HEK293 (cell line): ENCODE results near the gene PRPF8.
A peak's percentile ranks its signal among the peaks of the same experiment; 100 is the strongest.

Source experiments
- BCL11A ChIP-seq: fragments of 450-650 bp; formaldehyde crosslinking; IDR thresholded peaks from 2 replicates; pipeline ENCODE4 v1.5.1; 2016; ENCODE audit warnings: low read depth, missing biosample characterization, missing genetic modification characterization
- BCL11B ChIP-seq: fragments of 450-650 bp; formaldehyde crosslinking; IDR thresholded peaks from 2 replicates; pipeline ENCODE4 v1.5.1; 2016; ENCODE audit warnings: low read depth, missing biosample characterization, missing genetic modification characterization
- GLIS1 ChIP-seq: fragments of 450-650 bp; formaldehyde crosslinking; IDR thresholded peaks from 2 replicates; pipeline ENCODE4 v1.5.1; 2016; ENCODE audit warnings: missing biosample characterization, missing genetic modification characterization
- GLIS2 ChIP-seq: fragments of 450-650 bp; formaldehyde crosslinking; IDR thresholded peaks from 2 replicates; pipeline ENCODE4 v1.5.1; 2016; ENCODE audit warnings: missing biosample characterization, missing genetic modification characterization
- HOXC10 ChIP-seq: sonication (generic); formaldehyde crosslinking; IDR thresholded peaks from 2 replicates; pipeline ENCODE4 v1.8.1; 2023; ENCODE audit warnings: mild to moderate bottlenecking, missing genetic modification reagents
- HOXD13 ChIP-seq: sonication (generic); formaldehyde crosslinking; IDR thresholded peaks from 2 replicates; pipeline ENCODE4 v1.8.0; 2022; ENCODE audit warnings: missing genetic modification reagents, borderline replicate concordance
- KLF1 ChIP-seq: fragments of 450-650 bp; formaldehyde crosslinking; IDR thresholded peaks from 2 replicates; pipeline ENCODE4 v1.5.1; 2016; ENCODE audit warnings: missing biosample characterization, missing genetic modification characterization
- KLF16 ChIP-seq: fragments of 450-650 bp; formaldehyde crosslinking; IDR thresholded peaks from 2 replicates; pipeline ENCODE4 v1.5.1; 2017; ENCODE audit warnings: missing biosample characterization, missing genetic modification characterization
- KLF7 ChIP-seq: fragments of 450-650 bp; formaldehyde crosslinking; IDR thresholded peaks from 2 replicates; pipeline ENCODE4 v1.5.1; 2016; ENCODE audit warnings: missing biosample characterization, missing genetic modification characterization, borderline replicate concordance
- MEIS1 ChIP-seq: sonication (generic); formaldehyde crosslinking; IDR thresholded peaks from 2 replicates; pipeline ENCODE4 v1.8.1; 2022; ENCODE audit warnings: missing genetic modification reagents, mild to moderate bottlenecking, borderline replicate concordance
- RBAK ChIP-seq: fragments of 450-650 bp; formaldehyde crosslinking; IDR thresholded peaks from 2 replicates; pipeline ENCODE4 v1.5.1; 2016; ENCODE audit warnings: missing biosample characterization, missing genetic modification characterization
- SP7 ChIP-seq: fragments of 450-650 bp; formaldehyde crosslinking; IDR thresholded peaks from 2 replicates; pipeline ENCODE4 v1.5.1; 2016; ENCODE audit warnings: missing biosample characterization, missing genetic modification characterization
- WT1 ChIP-seq: fragments of 450-650 bp; formaldehyde crosslinking; IDR thresholded peaks from 2 replicates; pipeline ENCODE4 v1.5.1; 2016; ENCODE audit warnings: missing biosample characterization, missing genetic modification characterization
- ZFHX2 ChIP-seq: fragments of 450-650 bp; formaldehyde crosslinking; conservative IDR thresholded peaks from 2 replicates; pipeline ENCODE4 v1.5.1; 2016; ENCODE audit warnings: missing biosample characterization, missing genetic modification characterization
- ZNF112 ChIP-seq: fragments of 450-650 bp; formaldehyde crosslinking; IDR thresholded peaks from 2 replicates; pipeline ENCODE4 v1.5.0; 2017; ENCODE audit warnings: missing biosample characterization, missing genetic modification characterization
- ZNF138 ChIP-seq: fragments of 450-650 bp; formaldehyde crosslinking; IDR thresholded peaks from 2 replicates; pipeline ENCODE4 v1.5.1; 2016; ENCODE audit warnings: missing biosample characterization, missing genetic modification characterization, borderline replicate concordance
- ZNF23 ChIP-seq: fragments of 450-650 bp; formaldehyde crosslinking; IDR thresholded peaks from 2 replicates; pipeline ENCODE4 v1.5.1; 2016; ENCODE audit warnings: missing biosample characterization, missing genetic modification characterization, borderline replicate concordance
- ZNF266 ChIP-seq: fragments of 450-650 bp; formaldehyde crosslinking; IDR thresholded peaks from 2 replicates; pipeline ENCODE4 v1.5.1; 2016; ENCODE audit warnings: missing biosample characterization, missing genetic modification characterization, low read depth
- ZNF341 ChIP-seq: fragments of 450-650 bp; formaldehyde crosslinking; IDR thresholded peaks from 2 replicates; pipeline ENCODE4; 2016; ENCODE audit warnings: low read depth, missing biosample characterization, missing genetic modification characterization
- ZNF48 ChIP-seq: fragments of 450-650 bp; formaldehyde crosslinking; IDR thresholded peaks from 2 replicates; pipeline ENCODE4 v1.5.1; 2016; ENCODE audit warnings: missing biosample characterization, missing genetic modification characterization
- ZNF521 ChIP-seq: fragments of 450-650 bp; formaldehyde crosslinking; IDR thresholded peaks from 2 replicates; pipeline ENCODE4 v1.5.1; 2017; ENCODE audit warnings: missing biosample characterization, mild to moderate bottlenecking, missing genetic modification characterization
- ZNF529 ChIP-seq: fragments of 450-650 bp; formaldehyde crosslinking; IDR thresholded peaks from 2 replicates; pipeline ENCODE4 v1.5.1; 2017; ENCODE audit warnings: missing genetic modification characterization, missing biosample characterization; ENCODE audit not compliant: insufficient replicate concordance
- ZNF561 ChIP-seq: fragments of 450-650 bp; IDR thresholded peaks from 2 replicates; pipeline ENCODE4 v1.5.1; 2018; ENCODE audit warnings: missing biosample characterization, missing genetic modification characterization, borderline replicate concordance
- ZNF654 ChIP-seq: fragments of 450-650 bp; formaldehyde crosslinking; IDR thresholded peaks from 2 replicates; pipeline ENCODE4 v1.5.1; 2016; ENCODE audit warnings: low read depth, missing biosample characterization, missing genetic modification characterization
- ZNF660 ChIP-seq: fragments of 450-650 bp; IDR thresholded peaks from 2 replicates; pipeline ENCODE4 v1.5.1; 2018; ENCODE audit warnings: missing biosample characterization, mild to moderate bottlenecking, missing genetic modification characterization
- ZNF670 ChIP-seq: fragments of 450-650 bp; formaldehyde crosslinking; IDR thresholded peaks from 2 replicates; pipeline ENCODE4 v1.5.1; 2016; ENCODE audit warnings: missing biosample characterization, missing genetic modification characterization, low read depth
- TF ChIP-seq, protein P1 (sequence below): fragments of 450-650 bp; formaldehyde crosslinking; IDR thresholded peaks from 2 replicates; pipeline ENCODE4 v1.5.1; 2016; ENCODE audit warnings: missing biosample characterization, missing genetic modification characterization
- TF ChIP-seq, protein P2 (sequence below): fragments of 450-650 bp; formaldehyde crosslinking; IDR thresholded peaks from 2 replicates; pipeline ENCODE4 v1.5.1; 2016; ENCODE audit warnings: missing biosample characterization, missing genetic modification characterization
- TF ChIP-seq, protein P3 (sequence below): fragments of 450-650 bp; formaldehyde crosslinking; IDR thresholded peaks from 2 replicates; pipeline ENCODE4 v1.5.1; 2017; ENCODE audit warnings: missing biosample characterization, missing genetic modification characterization
- TF ChIP-seq, protein P4 (sequence below): fragments of 450-650 bp; formaldehyde crosslinking; IDR thresholded peaks from 2 replicates; pipeline ENCODE4 v1.5.1; 2016; ENCODE audit warnings: missing biosample characterization, missing genetic modification characterization, borderline replicate concordance

Gene PRPF8

DNA sequence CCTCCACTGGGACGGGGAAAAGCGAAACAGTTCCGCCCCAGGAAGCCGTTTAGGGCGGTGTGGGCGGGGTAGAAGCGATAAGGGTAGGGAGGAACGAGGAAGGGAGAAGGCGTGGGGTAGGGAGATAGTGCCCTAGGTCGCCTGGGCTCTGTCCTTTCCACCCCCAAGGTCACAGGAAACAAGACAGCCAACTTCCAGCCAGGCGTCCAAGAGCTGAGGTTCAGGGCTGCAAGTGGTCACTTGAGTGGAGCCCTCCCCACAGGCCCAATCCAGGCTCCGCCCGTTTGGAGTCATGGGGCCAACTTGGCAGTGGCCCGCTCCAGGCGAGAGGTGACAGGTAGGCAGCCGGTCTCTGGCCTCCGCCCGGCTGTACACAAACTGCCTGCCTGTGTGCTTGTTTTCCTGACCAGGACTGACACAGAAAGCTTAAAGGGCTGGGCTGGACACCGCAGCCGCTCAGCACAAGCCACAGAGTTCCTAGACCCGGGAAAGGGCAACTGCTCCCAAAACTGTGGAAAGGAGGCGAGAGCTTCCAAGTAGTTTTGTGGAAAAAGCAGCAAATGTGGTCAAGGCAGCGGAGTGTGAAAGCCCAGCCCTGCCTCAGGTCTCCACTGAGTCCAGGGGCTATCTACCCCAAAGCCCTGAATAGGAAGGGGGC, 34.7 kb downstream of the PRPF8 start, which contains the start of gene RILP (continued):
- TF ChIP-seq, protein P1, sequence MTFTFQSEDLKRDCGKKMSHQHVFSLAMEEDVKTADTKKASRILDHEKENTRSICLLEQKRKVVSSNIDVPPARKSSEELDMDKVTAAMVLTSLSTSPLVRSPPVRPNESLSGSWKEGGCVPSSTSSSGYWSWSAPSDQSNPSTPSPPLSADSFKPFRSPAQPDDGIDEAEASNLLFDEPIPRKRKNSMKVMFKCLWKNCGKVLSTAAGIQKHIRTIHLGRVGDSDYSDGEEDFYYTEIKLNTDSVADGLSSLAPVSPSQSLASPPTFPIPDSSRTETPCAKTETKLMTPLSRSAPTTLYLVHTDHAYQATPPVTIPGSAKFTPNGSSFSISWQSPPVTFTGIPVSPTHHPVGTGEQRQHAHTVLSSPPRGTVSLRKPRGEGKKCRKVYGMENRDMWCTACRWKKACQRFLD (tag by site-specific recombination), result no peak
- TF ChIP-seq ZNF112, result no peak
- TF ChIP-seq KLF1 (tag by site-specific recombination), result peak; percentile 97
- TF ChIP-seq ZNF660, result no peak
- TF ChIP-seq WT1 (tag by site-specific recombination), result no peak; the same call in 1 of the 2 replicates
- TF ChIP-seq, protein P2, sequence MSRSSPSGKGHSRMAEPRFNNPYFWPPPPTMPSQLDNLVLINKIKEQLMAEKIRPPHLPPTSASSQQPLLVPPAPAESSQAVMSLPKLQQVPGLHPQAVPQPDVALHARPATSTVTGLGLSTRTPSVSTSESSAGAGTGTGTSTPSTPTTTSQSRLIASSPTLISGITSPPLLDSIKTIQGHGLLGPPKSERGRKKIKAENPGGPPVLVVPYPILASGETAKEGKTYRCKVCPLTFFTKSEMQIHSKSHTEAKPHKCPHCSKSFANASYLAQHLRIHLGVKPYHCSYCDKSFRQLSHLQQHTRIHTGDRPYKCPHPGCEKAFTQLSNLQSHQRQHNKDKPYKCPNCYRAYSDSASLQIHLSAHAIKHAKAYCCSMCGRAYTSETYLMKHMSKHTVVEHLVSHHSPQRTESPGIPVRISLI (tag by site-specific recombination), result no peak
- no peak for TF ChIP-seq ZNF561 (tag by site-specific recombination)
- TF ChIP-seq ZNF529 (tag by site-specific recombination), result no peak
- peak; percentile 74; the same call in 1 of the 2 replicates for TF ChIP-seq BCL11A
- TF ChIP-seq ZNF341 (tag by site-specific recombination), result 0 out of 2 replicates have a peak, but pooled peaks have one; percentile 3
- no peak for TF ChIP-seq ZNF23 (tag by site-specific recombination)
- TF ChIP-seq ZNF654 (tag by site-specific recombination), result no peak
- no peak for TF ChIP-seq BCL11B (tag by site-specific recombination)
- peak; percentile 93 for TF ChIP-seq ZFHX2
- TF ChIP-seq ZNF138 (tag by site-specific recombination), result no peak
- no peak for TF ChIP-seq HOXC10 (CRISPR knock-in tag)
- no peak for TF ChIP-seq MEIS1 (CRISPR knock-in tag)
- peak; percentile 89 for TF ChIP-seq GLIS2 (tag by site-specific recombination)
- TF ChIP-seq RBAK (tag by site-specific recombination), result no peak
- TF ChIP-seq GLIS1 (tag by site-specific recombination), result 0 out of 2 replicates have a peak, but pooled peaks have one; percentile 61
- no peak; the same call in 1 of the 2 replicates for TF ChIP-seq KLF16 (tag by site-specific recombination)
- TF ChIP-seq, protein P3, sequence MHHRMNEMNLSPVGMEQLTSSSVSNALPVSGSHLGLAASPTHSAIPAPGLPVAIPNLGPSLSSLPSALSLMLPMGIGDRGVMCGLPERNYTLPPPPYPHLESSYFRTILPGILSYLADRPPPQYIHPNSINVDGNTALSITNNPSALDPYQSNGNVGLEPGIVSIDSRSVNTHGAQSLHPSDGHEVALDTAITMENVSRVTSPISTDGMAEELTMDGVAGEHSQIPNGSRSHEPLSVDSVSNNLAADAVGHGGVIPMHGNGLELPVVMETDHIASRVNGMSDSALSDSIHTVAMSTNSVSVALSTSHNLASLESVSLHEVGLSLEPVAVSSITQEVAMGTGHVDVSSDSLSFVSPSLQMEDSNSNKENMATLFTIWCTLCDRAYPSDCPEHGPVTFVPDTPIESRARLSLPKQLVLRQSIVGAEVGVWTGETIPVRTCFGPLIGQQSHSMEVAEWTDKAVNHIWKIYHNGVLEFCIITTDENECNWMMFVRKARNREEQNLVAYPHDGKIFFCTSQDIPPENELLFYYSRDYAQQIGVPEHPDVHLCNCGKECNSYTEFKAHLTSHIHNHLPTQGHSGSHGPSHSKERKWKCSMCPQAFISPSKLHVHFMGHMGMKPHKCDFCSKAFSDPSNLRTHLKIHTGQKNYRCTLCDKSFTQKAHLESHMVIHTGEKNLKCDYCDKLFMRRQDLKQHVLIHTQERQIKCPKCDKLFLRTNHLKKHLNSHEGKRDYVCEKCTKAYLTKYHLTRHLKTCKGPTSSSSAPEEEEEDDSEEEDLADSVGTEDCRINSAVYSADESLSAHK (tag by site-specific recombination), result peak; percentile 88
- no peak for TF ChIP-seq ZNF670 (tag by site-specific recombination)
- no peak for TF ChIP-seq ZNF521 (tag by site-specific recombination)
- peak; percentile 64; the same call in 1 of the 2 replicates for TF ChIP-seq KLF7 (tag by site-specific recombination)
- TF ChIP-seq SP7 (tag by site-specific recombination), result 0 out of 2 replicates have a peak, but pooled peaks have one; percentile 47
- TF ChIP-seq ZNF48 (tag by site-specific recombination), result no peak
- TF ChIP-seq ZNF266, result no peak
- TF ChIP-seq, protein P4, sequence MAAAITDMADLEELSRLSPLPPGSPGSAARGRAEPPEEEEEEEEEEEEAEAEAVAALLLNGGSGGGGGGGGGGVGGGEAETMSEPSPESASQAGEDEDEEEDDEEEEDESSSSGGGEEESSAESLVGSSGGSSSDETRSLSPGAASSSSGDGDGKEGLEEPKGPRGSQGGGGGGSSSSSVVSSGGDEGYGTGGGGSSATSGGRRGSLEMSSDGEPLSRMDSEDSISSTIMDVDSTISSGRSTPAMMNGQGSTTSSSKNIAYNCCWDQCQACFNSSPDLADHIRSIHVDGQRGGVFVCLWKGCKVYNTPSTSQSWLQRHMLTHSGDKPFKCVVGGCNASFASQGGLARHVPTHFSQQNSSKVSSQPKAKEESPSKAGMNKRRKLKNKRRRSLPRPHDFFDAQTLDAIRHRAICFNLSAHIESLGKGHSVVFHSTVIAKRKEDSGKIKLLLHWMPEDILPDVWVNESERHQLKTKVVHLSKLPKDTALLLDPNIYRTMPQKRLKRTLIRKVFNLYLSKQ, result no peak
- TF ChIP-seq HOXD13 (CRISPR knock-in tag), result no peak
